Ascending aorta (tissue), 2 donors: Measurements from ENCODE around the gene MCUB. TPM values are rescaled to one million over a fixed set of nuclear protein-coding genes. Genes with fewer than 3 reads are reported as not detected.

Experiments
- DNase-seq, 2 donors: peaks; one replicate each; pipeline ENCODE4 v3.0.0-alpha.2; 2019; ENCODE audit warnings: low spot score in 2 of 2
- H3K27ac ChIP-seq, 2 donors: fragments of 200-600 bp; sonication (generic); one replicate each; pipeline ENCODE4 v1.5.1; 2016 to 2017; ENCODE audit warnings: mild to moderate bottlenecking in 1 of 2
- H3K27me3 ChIP-seq: fragments of 200-600 bp; sonication (generic); one replicate; pipeline ENCODE4 v1.5.1; 2017
- H3K36me3 ChIP-seq, 2 donors: fragments of 200-600 bp; sonication (generic); one replicate each; pipeline ENCODE4 v1.5.1; 2016
- H3K4me1 ChIP-seq, 2 donors: fragments of 200-600 bp; sonication (generic); one replicate each; pipeline ENCODE4 v1.5.1; 2016 to 2017; ENCODE audit warnings: mild to moderate bottlenecking in 1 of 2
- H3K4me3 ChIP-seq, 2 donors: fragments of 200-600 bp; sonication (generic); one replicate each; pipeline ENCODE4 v1.5.1; 2016 to 2017; ENCODE audit warnings: mild to moderate bottlenecking in 1 of 2
- H3K9me3 ChIP-seq, 2 donors: fragments of 200-600 bp; sonication (generic); one replicate each; pipeline ENCODE4 v1.5.1; 2016
- intact Hi-C: fragments of 100-400 bp; cut with DNase I; formaldehyde crosslinking; loops from one replicate; pipeline ENCODE4 v1.15.1; 2023
- total RNA-seq: library from RNA; depleted of rRNA; stranded (reverse); fragments of >200 nt; gene quantifications from one replicate; pipeline ENCODE4 v1.1.0, GENCODE V29; 2016
- TF ChIP-seq, protein P1 (sequence below), 3 experiments: fragments of 200-600 bp in 2 of 3; fragments of 450-650 bp in 1 of 3; sonication (generic) in 2 of 3; IDR thresholded peaks; one replicate each; pipeline ENCODE4 v1.5.1; 2016 to 2019; ENCODE audit warnings: antibody characterized with exemption in 3 of 3, mild to moderate bottlenecking in 1 of 3, moderate library complexity in 1 of 3

The MCUB gene
- total RNA-seq, 1 donor from 2014 or later, result 430 TPM

DNA sequence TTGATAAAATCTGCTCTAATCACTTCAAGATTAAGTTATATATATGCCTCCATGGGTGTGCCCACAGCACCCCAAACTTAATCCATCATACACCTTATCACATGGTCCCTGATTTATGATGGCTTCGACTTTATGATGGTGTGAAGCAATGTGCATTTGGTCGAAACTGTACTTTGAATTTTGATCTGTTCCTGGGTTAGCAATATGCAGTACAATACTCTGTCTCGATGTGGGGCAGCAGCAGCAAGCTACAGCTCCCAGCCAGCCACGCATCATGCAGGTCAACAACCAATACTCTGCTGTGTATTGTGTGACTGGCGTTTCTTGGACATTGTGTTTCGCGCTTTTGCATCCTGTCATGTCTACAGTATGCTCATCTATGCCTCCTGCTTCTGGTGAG lies 62.6 kb downstream of the MCUB start:
- H3K36me3 ChIP-seq, result no peaks in the 10 kb centered on the region
- no peaks in the 10 kb centered on the region for H3K9me3 ChIP-seq
- TF ChIP-seq, protein P1, sequence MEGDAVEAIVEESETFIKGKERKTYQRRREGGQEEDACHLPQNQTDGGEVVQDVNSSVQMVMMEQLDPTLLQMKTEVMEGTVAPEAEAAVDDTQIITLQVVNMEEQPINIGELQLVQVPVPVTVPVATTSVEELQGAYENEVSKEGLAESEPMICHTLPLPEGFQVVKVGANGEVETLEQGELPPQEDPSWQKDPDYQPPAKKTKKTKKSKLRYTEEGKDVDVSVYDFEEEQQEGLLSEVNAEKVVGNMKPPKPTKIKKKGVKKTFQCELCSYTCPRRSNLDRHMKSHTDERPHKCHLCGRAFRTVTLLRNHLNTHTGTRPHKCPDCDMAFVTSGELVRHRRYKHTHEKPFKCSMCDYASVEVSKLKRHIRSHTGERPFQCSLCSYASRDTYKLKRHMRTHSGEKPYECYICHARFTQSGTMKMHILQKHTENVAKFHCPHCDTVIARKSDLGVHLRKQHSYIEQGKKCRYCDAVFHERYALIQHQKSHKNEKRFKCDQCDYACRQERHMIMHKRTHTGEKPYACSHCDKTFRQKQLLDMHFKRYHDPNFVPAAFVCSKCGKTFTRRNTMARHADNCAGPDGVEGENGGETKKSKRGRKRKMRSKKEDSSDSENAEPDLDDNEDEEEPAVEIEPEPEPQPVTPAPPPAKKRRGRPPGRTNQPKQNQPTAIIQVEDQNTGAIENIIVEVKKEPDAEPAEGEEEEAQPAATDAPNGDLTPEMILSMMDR (IDR thresholded peaks at IDR 0.05), result no peak
- H3K4me1 ChIP-seq, result no peaks in the 10 kb centered on the region
- no peak overlapping the region for H3K27ac ChIP-seq
- intact Hi-C loops, result no loop called here
- H3K4me3 ChIP-seq, result no peak overlapping the region
- H3K27me3 ChIP-seq, result no peaks in the 10 kb centered on the region
- no peak for DNase-seq

DNA sequence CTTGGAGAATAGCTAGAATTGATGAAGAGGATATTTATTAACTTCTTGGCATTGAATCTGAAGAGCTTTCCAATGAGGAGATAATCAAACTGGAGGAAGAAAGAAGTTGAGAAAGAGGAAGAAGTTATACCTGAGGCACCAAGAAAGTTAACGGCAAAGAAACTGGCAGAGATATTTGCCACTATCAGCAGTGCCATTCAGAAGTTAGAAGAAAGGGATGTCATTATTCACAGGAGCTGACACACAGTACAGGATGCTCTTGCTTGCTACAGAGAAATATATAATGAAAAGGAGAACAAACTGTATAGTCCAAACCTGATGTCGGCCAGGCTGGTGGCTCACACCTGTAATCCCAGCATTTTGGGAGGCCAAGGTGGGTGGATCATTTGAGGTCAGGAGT lies 64.5 kb downstream of the MCUB start:
- H3K27me3 ChIP-seq, result no peaks in the 10 kb centered on the region
- TF ChIP-seq, protein P1 (IDR thresholded peaks at IDR 0.05), result no peak
- H3K27ac ChIP-seq, result no peak overlapping the region
- intact Hi-C loops, result no loop called here
- no peaks in the 10 kb centered on the region for H3K9me3 ChIP-seq
- DNase-seq, result no peak
- H3K4me3 ChIP-seq, result no peak overlapping the region
- no peaks in the 10 kb centered on the region for H3K4me1 ChIP-seq
- H3K36me3 ChIP-seq, result no peaks in the 10 kb centered on the region

DNA sequence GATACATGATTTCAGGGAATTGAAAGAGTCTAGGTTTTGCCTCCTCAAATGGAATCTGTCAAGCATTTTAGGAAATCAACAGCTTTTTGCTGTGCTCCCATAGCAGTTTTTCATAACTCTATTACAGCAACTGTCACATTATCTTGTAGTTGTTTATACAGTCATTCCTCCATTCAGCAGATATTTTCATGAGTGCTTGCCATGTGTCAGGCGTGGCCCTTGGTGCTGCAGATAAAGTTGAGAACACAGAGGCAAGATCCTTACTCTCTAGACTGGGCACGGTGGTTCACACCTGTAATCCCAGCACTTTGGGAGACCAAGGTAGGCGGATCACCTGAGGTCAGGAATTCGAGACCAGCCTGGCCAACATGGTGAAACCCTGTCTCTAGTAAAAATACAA lies 67.3 kb downstream of the MCUB start:
- Histone ChIP-seq H3K27me3 (no peaks in the 10 kb centered on the region), H3K9me3 (no peaks in the 10 kb centered on the region), H3K4me1 (no peaks in the 10 kb centered on the region), H3K27ac (no peak overlapping the region), H3K36me3 (no peaks in the 10 kb centered on the region), H3K4me3 (no peak overlapping the region)
- TF ChIP-seq, protein P1 (IDR thresholded peaks at IDR 0.05), result no peak
- DNase-seq, result no peak
- intact Hi-C loops, result no loop called here

DNA sequence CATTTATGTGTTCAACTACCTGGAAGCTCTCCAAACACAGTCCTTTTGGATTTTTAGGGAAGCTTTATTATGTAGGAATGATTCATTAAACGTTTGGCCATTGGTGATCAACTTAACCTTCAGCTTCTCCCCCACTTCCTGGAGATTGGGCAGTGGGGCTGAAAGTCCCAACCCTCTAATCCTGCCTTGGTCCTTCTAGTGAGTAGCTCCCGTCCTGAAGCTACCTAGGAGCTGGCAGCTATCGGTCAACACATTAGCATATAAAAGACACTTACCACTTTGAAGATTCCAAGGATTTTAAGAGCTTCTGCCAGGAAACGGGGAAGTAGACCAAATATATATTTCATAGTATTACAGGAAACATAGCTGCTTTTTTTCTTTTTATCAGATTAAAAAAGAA lies 69.7 kb downstream of the MCUB start:
- no peak for DNase-seq
- Histone ChIP-seq H3K4me1 (no peaks in the 10 kb centered on the region), H3K27me3 (no peaks in the 10 kb centered on the region), H3K36me3 (no peaks in the 10 kb centered on the region), H3K27ac (no peak overlapping the region), H3K9me3 (no peaks in the 10 kb centered on the region), H3K4me3 (no peak overlapping the region)
- TF ChIP-seq, protein P1 (IDR thresholded peaks at IDR 0.05), result no peak
- intact Hi-C loops, result no loop called here

DNA sequence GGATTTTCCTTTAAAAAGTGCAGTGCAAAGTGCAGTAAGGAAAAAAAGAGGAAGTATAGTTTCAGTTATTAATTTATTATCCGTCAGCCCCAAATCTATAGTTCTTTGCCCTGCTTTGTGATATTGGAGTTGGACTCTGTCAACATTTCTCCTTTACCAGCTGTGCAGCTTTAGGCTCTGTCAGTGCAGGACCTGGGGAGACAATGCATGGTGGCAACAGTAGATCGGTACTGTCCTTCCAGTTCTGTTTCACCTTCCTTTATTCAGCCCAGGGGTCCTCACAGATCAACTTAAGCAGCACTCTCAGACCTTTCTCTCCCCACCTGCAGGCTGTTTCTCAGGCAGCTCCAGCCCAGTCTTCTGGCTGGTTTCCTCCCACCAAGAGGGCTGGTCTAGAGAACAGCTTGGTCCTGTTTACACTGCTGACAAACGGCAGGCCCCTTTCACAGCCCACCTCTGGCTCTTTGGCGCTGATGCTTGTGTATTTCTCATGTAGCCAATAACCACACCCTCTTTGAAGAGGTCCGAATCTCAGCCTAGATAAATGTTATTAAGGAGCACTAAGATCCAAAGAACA lies 71.6 kb downstream of the MCUB start:
- intact Hi-C loops, result no loop called here
- no peaks in the 10 kb centered on the region for H3K36me3 ChIP-seq
- no peaks in the 10 kb centered on the region for H3K9me3 ChIP-seq
- DNase-seq, result no peak
- H3K27ac ChIP-seq, result no peak overlapping the region
- TF ChIP-seq, protein P1 (IDR thresholded peaks at IDR 0.05), result no peak
- no peaks in the 10 kb centered on the region for H3K27me3 ChIP-seq
- no peaks in the 10 kb centered on the region for H3K4me1 ChIP-seq
- no peak overlapping the region for H3K4me3 ChIP-seq

DNA sequence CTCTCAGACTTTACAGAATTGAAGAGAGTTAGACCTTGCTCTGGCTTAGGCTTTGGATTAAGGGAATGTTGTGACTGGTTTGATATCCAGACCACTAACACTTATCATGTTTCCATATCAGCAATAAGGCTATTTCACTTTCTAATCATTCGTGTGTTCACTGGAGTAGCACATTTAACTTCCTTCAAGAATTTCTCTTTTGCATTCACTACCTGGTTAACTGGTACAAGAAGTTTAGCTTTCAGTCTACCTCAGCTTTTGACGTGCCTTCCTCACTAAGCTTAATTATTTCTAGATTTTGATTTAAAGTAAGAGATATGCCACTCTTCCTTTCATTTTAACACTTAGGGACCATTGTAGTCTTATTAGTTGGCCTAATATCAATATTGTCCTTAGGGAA lies 80.6 kb downstream of the MCUB start:
- no peaks in the 10 kb centered on the region for H3K4me1 ChIP-seq
- no peaks in the 10 kb centered on the region for H3K27me3 ChIP-seq
- H3K36me3 ChIP-seq, result no peaks in the 10 kb centered on the region
- intact Hi-C loops, result no loop called here
- TF ChIP-seq, protein P1 (IDR thresholded peaks at IDR 0.05), result no peak
- H3K27ac ChIP-seq, result no peak overlapping the region
- H3K4me3 ChIP-seq, result no peak overlapping the region
- DNase-seq, result no peak
- no peaks in the 10 kb centered on the region for H3K9me3 ChIP-seq
